COLO668 (cell line): Measurements from ENCODE around the gene IGSF5.
A peak's percentile ranks its signal among the peaks of the same experiment; 100 is the strongest.
"Not testable (repeated sequence)": the region's sequence is repeated elsewhere in the genome, so short reads cannot be mapped to it uniquely, and the experiment has no call there.

Experiments
- DNase-seq: peaks from one replicate; lab custom pipeline; 2025; ENCODE audit not compliant: unreplicated experiment; lab: John Stamatoyannopoulos, UW

IGSF5 gene

GRCh38 chr21:39744883-39745282 is at the start of gene IGSF5:
IGSF5 (plus strand) TSS chr21:39745183; CDS start chr21:39745510, 327 bp downstream.
- DNase-seq, result not testable (repeated sequence)

GRCh38 chr21:39696196-39696595 is 48.8 kb upstream of the IGSF5 start:
- no peak for DNase-seq

GRCh38 chr21:39696618-39697017 is 48.4 kb upstream of the IGSF5 start:
- DNase-seq, result peak; percentile 23

- DNase-seq, result no peak
These were observed 44.7 kb upstream of the IGSF5 start for GRCh38 chr21:39700318-39700717.

- no peak for DNase-seq
These were observed 41.4 kb upstream of the IGSF5 start for GRCh38 chr21:39703578-39703977.

GRCh38 chr21:39705849-39706248 is 39.1 kb upstream of the IGSF5 start:
- no peak for DNase-seq

GRCh38 chr21:39707316-39707715 is 37.7 kb upstream of the IGSF5 start:
- no peak for DNase-seq

GRCh38 chr21:39710866-39711265 is 34.1 kb upstream of the IGSF5 start:
- DNase-seq, result no peak

GRCh38 chr21:39712273-39712672 is 32.7 kb upstream of the IGSF5 start:
- no peak for DNase-seq

- DNase-seq, result peak; percentile 83
These were observed 32.0 kb upstream of the IGSF5 start for GRCh38 chr21:39712976-39713375.

GRCh38 chr21:39713905-39714304 is 31.1 kb upstream of the IGSF5 start:
- no peak for DNase-seq

- DNase-seq, result no peak
These were observed 30.7 kb upstream of the IGSF5 start for GRCh38 chr21:39714331-39714730.

- DNase-seq, result peak; percentile 80
These were observed 29.1 kb upstream of the IGSF5 start for GRCh38 chr21:39715804-39716397.

- DNase-seq, result no peak
These were observed 24.7 kb upstream of the IGSF5 start for GRCh38 chr21:39720126-39720778.

GRCh38 chr21:39721885-39722284 is 23.1 kb upstream of the IGSF5 start:
- DNase-seq, result no peak

- DNase-seq, result no peak
These were observed 20.0 kb upstream of the IGSF5 start for GRCh38 chr21:39724944-39725343.

GRCh38 chr21:39726133-39726532 is 18.9 kb upstream of the IGSF5 start:
- DNase-seq, result no peak

GRCh38 chr21:39727401-39728120 is 17.4 kb upstream of the IGSF5 start:
- DNase-seq, result no peak

- DNase-seq, result no peak
These were observed 16.6 kb upstream of the IGSF5 start for GRCh38 chr21:39728341-39728740.

- no peak for DNase-seq
These were observed 14.4 kb upstream of the IGSF5 start for GRCh38 chr21:39730418-39731157.

- DNase-seq, result no peak
These were observed 8.3 kb upstream of the IGSF5 start for GRCh38 chr21:39736716-39737115.
